Measurements from ENCODE around the gene AREL1.
"Not testable (repeated sequence)": the region's sequence is repeated elsewhere in the genome, so short reads cannot be mapped to it uniquely, and the experiment has no call there.

AREL1 gene, protein sequence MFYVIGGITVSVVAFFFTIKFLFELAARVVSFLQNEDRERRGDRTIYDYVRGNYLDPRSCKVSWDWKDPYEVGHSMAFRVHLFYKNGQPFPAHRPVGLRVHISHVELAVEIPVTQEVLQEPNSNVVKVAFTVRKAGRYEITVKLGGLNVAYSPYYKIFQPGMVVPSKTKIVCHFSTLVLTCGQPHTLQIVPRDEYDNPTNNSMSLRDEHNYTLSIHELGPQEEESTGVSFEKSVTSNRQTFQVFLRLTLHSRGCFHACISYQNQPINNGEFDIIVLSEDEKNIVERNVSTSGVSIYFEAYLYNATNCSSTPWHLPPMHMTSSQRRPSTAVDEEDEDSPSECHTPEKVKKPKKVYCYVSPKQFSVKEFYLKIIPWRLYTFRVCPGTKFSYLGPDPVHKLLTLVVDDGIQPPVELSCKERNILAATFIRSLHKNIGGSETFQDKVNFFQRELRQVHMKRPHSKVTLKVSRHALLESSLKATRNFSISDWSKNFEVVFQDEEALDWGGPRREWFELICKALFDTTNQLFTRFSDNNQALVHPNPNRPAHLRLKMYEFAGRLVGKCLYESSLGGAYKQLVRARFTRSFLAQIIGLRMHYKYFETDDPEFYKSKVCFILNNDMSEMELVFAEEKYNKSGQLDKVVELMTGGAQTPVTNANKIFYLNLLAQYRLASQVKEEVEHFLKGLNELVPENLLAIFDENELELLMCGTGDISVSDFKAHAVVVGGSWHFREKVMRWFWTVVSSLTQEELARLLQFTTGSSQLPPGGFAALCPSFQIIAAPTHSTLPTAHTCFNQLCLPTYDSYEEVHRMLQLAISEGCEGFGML
- 66.1 to 96.1 reads per million in 2 donors for total RNA-seq

DNA sequence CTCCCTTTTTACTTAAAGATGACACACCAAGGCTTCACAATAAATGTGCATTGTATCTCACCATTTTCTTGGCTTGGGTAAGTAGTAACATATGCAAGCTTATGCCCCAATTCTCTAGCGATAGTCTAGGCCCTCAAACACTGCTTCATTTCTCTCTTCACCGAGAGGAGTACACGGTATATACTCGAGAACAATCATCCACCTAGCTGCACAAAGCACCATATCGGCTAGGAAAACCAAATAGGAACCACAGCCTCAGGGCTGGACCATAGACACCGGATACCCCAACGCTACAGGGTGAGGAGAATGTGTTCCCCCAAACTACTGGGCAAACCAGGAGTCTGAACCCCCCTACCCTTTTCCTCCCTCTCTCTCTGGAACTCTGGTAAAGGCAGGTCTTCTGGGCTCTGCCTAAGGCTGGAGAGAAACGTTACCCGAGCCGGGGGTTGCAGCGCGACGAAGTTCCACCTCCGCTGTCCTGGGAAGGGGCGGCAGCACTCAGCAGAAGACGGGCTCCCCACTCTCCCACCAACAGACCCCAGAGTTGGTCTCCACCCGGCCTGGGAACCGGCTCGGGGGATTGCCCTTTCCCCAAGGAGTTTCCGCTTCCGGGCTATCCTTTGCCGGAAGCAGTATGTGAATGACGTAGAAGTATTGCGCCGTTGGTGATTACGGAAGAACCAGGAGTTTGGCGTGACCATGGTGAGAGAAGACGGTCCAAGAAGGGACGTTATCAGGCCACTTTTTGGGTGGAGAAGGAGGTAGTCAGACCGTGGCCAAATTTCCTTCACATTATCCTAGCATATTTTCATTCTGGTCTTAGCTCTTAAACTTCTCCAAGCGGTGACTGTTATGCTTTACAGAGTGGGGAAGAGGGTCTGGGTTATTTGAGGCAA is at the start of gene AREL1, which contains the start of gene FCF1:
Gene AREL1, minus strand, starts transcription at position 582 of the 896 bp plus-strand sequence. CDS start 27,465 bp downstream, outside the sequence.
Gene FCF1, plus strand, starts transcription at position 646 of the 896 bp plus-strand sequence. Its CDS starts 54 bp downstream, at position 700.
- peak; percentile 68 for DNase-seq

DNA sequence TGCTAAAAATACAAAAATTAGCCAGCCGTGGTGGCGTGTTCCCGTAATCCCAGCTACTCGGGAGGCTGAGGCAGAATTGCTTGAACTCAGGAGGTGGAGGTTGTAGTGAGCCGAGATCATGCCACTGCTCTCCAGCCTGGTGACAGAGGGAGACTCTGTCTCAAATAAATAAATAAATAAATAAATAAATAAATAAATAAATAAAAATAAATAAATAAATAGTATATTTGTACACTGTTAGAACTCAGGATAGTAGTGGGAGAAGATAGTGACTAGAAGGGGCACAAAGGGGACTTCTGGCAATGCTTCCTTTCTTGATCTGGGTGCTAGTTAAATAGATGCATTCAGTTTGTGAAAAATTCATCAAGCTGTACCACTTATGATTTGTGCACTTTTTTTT is 45.6 kb upstream of the AREL1 start:
- DNase-seq, result not testable (repeated sequence)

DNA sequence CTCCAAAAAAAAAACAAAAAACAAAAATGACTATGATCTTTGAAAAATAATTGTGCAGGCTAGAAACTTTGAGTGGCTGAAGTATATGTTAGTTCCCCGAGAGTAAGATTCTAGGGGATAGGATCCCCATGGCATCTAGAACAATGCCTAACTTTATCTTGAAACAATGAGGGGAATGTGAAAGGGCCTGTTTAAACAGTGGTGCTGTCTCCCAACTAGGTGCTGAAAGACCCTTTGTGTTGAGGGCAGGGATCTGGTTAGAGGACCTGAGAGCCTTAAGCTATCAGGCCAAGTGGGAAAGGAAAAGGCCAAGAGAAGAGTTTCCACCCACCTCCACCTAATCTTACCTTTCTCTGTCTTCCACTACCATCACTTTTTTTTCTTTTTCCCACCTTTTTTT is 43.4 kb upstream of the AREL1 start:
- no peak for DNase-seq

DNA sequence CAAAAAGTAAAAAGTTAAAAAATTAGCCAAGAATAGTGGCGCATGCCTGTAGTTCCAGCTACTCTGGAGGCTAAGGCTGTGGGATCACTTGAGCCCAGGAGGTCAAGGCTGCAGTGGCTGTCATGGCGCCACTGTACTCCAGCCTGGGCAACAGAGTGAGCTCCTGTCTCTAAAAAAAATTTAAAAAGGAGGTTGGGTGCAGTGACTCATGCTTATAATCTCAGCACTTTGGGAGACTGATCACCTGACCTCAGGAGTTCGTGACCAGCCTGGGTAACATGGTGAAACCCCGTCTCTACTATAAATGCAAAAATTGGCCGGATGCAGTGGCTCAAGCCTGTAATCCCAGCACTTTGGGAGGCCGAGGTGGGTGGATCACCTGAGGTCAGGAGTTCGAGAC is 42.0 kb upstream of the AREL1 start:
- no peak for DNase-seq

DNA sequence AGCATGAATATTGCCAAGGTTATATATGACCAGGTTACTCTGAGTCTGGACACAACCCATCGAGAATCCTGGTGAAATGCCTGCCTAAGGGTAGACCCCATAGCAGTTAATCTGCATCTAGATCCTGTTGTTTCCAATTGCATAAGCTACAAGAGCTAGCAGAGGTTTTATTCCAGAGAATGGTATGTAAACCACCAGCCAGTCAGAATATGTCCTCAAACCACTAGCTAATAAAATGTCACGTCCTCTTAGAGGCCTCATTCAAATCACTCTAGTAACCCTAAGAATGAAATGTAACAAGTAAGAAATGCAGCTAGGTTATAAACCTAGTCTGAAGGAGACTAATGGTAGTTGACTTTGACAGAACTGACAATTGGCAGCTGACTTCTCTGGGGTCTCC is 41.3 kb upstream of the AREL1 start:
- no peak for DNase-seq

DNA sequence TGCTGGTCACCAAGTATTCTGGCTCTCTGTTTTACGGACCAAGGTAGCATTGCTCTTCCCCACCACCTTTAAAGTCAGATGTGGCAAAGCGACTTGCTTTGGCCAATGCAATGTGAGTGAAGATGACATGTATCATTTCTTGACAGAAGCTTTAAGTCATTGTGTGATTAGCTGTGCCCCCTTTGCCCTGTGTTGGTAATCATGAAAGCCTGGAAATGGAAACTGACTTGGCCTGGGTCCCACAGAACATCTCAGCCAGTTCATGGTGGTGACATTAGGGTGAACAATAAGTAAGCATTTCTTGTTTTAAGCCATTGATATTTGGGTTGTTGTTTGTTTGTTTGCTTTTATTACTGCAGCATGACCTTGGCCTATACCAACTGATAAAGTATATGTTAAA is 34.4 kb upstream of the AREL1 start:
- no peak for DNase-seq

DNA sequence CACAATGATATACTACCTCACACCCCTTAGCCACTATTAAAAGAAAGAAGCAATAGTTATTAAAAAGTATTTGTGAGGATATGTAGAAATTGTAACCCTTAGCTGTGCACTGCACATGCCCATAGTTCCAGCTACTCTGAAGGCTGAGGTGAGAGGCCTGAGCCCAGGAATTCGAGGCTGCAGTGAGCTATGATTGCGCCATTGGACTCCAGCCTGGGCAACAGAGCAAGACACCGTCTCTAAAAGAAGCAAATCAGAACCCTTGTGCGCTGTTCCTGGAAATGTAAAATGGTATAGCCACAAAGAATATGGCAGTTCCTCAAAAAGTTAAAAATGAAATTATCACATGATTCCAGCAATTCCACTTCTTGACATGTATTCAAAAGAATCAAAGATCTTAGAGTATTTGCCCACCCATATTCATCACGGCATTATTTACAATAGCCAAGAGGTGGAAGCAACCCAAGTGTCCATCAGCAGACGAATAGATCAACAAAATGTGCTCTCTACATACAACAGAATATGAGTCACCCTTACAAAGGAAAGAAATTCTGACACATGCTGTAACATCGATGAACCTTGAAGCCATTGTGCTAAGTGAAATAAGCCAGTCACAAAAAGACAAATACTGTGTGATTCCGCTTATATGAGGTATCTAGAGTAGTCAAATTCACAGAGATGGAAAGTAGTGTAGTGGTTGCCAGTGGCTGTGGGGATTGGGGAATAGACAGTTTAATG is 26.6 kb upstream of the AREL1 start:
- DNase-seq, result no peak

DNA sequence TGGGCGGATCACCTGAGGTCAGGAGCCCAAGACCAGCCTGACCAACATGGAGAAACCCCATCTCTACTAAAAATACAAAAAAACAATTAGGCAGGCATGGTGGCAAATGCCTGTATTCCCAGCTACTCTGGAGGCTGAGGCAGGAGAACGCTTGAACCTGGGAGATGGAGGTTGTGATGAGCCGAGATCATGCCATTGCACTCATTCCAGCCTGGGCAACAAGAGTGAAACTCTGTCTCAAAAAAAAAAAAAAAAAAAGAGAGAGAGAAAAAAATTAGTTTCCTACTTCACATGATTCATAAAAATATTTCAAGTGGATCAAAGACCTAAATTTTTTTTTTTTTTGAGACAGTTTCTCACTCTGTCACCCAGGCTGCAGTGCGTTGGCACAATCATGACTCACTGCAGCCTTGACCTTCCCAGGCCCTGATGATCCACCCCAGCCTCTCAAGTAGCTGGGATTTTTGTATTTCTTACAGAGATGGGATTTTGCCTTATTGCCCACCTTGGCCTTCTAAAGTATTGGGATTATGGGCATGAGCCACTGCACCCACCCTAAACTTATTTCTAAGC is 25.0 kb upstream of the AREL1 start:
- DNase-seq, result no peak

DNA sequence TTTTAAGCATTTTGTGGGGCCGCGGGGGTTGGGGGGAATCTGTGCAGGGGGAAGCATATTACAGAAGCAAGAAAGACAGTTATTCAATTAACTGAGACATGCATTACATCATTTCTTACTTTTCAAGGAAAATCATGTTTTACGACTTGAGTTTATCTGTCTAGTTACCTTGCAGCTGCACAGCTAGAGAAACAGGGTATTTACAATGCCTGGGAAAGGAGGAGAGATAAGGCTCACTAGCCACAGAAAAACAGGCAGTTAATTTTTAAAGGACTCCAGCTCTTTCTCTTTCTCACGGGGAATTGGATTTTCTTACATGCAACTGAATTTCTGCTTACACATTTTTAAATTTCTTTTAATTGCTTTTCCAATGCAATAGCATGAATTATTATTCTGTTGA is 22.2 kb upstream of the AREL1 start:
- no peak for DNase-seq

DNA sequence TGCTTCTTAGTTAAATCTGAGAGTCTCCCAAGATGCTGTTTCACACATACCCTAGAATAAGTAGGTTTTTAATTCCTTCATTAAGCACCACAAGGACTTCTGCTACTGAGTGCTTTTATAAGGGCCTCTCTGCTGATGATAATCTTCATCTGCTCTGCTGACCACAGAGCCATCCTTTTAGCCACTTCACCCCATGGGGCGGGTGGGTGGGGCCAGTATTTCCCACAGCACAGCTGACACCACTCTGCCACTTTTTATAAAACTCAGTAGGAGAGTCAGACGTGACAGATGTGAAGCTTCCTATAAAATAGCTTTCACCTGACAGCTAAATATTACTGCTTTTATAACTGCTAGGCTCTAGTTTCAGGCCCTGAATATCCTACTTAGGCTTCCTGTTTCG is 20.3 kb upstream of the AREL1 start:
- DNase-seq, result no peak

DNA sequence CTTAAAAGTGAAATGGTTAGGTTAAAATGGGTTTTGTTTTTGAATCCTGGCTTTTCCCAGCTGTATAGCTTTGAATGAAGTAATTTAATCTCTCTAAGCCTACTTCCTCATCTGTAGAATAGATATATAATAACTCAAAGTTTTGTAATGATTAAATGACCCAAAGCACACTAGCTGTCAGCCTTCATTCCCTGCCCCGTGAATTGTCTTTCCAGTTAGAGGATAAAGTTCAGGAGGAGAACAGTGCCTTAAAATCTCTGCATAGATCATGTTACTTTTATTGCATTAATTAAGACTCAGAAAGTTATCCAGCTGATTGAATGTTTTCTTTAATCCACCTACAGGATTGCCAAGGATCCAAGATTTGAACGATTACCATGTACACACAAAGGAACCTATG is 19.5 kb upstream of the AREL1 start:
- DNase-seq, result no peak

DNA sequence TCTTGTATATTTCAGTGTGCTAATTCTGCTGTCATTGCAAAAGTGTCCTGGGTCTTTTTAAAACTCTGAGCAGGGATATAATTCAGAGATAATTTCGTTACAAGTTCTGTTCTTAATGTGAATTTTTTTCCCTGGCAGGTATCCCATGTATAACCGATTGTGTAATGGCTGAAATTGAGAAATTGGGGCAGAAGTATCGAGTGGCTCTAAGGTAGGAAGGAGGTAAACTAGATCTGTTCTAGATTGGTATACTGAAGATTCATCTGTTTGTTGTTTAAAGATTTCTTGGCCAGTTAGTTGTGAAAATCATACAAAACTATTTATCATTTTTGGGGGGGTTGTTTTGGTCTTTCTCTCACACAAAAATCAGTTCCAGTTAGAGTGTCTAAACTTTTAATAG is 10.3 kb upstream of the AREL1 start:
- DNase-seq, result no peak

DNA sequence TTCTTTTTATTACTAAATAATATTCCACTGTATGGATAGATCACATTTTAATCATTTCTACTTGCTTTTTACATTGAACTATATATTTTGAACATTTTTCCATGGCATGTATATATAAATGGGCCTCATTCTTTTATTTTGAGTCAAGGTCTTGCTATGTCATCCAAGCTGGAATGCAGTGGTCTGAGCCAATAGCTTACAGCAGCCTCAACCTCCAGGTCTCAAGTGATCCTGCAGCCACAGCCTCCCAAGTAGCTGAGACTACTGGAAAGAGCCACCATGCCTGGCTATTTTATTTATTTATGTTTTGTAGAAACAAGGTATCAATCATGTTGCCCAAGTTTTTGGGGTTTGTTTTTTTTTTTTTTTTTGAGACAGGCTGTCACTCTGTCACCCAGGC is 7.6 kb upstream of the AREL1 start:
- no peak for DNase-seq

DNA sequence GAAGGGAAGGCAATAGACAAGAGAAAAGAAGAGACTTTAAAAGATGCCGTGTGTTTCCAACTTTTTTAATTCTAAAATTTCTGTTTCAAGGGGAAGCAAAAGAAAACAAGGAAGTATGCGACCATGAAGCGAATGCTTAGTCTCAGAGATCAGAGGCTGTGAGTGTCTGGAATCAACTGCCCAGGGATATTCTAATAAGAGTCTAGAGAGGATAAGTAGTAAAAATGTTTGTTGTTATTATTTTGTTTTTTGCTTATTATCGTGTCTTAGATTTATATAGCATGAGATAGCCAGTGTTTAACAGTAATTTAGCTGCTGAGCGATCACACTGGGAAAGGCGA is 485 bp upstream of the AREL1 start:
- no peak for DNase-seq

DNA sequence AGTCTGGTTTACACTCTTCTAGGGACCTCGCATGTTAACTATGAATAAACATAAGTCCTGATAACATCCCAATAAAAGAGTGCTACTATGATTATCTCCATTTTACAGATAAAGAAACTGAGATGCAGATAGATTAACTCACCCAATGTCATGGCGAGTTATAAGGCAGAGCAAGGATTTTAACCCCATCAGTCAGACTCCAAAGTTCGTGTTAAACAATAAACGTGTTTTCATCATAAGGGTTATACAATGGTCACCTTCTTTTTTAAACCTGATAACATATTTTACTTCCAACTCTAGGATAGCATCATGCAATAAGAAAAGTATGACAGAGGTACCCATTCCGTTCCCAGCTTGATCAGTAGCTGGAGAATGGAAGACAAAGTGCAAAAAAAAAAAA is 1.2 kb downstream of the AREL1 start:
- no peak for DNase-seq

DNA sequence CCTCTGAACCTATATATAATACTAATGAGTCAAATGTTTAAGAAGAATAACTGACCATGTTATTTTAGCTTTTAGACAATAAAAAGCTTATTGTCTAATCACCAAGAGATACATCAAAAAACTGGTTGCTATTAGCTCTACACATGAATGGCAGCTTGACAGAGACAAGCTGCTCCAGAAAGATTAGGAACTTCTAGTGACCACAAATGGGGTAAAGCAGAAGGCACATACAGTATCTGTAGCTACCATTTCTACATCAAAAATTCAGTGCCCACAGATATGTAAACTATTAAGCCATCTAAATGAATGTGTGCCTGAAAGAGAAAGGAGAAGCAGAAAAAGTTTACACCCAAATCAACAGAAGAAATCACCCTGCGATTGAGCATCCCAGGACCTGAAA is 2.4 kb downstream of the AREL1 start:
- DNase-seq, result no peak

DNA sequence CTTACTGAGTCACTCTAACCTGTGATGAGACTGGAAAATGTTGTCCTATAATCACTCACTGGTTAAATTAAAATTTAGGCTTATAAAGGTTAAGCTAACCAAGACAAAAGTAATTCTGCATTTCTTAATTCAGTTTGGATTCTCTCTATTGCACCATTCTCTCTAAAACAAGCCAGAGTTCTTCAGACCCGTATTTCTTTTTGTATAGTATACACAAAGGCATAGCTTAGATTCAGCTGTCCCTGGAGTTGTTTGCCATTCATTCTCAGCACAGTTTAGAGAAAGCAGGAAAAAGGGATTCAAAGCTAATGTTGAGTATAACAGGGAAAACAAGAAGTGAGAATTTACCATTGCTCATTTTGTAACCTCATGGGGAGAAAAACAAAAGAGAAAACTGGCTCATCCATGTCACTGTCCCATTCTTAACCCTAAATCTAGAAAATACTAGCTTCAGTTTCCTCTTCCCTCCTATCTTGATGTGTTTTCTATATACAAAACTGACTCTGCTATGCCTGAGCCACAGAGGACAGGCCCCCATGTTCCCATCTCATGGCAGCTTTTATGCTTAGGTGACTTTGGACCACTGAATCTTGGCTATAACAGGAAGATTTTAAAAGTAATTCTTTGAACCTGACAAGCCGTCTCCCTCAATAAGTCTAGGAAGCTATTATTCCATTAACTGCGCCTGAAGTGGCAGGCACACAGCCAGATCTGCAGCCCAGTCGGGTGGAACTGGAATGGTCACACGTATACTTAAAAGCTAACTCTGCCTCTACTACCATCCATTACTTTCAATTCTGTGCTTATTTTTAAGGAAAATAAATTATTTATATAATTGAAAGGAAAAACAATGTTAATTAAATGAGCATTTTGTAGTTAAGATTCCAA is 7.0 kb downstream of the AREL1 start:
- no peak for DNase-seq

DNA sequence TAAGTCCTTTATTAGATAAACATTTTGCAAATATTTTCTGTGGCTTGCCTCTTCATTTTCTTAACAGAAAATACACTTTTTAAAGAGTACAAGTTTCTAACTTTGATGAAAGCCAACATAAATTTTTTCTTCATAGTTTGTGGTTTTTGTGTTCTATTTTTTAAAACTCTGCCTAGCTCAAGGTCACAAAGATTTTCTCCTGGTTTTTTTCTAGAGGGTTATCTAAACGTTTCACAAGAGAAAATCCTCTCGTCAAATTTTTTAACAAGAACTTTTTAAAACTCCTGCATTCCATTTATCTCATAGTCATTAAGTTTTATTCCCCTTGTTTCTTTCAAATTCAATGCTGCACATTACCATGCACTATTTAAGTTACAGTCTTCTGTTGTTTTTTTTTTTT is 8.2 kb downstream of the AREL1 start:
- DNase-seq, result no peak

DNA sequence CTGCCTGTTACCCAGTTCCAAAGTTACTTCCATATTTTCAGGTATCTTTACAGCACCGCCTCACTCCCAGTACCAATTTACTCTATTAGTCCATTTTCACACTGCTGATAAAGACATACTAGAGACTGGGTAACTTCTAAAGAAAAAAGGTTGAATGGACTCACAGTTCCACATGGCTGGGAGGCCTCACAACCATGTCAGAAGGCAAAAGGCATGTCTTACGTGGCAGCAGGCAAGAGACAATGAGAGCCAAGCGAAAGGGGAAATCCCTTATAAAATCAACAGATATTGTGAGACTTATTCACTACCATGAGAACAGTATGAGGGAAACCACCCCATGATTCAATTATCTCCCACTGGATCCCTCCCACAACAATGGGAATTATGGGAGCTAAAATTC is 9.8 kb downstream of the AREL1 start:
- DNase-seq, result no peak

DNA sequence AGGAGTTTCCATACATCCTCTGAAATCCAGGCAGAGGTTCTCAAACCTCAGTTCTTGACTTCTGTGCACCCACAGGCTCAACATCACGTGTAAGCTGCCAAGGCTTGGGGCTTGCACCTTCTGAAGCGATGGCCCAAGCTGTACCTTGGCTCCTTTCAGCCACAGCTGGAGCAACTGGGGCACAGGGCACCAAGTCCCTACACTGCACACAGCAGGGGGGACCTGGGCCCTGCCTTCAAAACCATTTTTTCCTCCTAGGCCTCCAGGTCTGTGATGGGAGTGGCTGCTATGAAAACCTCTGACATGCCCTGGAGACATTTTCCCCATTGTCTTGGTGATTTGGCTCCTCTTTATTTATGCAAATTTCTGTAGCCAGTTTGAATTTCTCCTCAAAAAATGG is 10.6 kb downstream of the AREL1 start:
- DNase-seq, result no peak

DNA sequence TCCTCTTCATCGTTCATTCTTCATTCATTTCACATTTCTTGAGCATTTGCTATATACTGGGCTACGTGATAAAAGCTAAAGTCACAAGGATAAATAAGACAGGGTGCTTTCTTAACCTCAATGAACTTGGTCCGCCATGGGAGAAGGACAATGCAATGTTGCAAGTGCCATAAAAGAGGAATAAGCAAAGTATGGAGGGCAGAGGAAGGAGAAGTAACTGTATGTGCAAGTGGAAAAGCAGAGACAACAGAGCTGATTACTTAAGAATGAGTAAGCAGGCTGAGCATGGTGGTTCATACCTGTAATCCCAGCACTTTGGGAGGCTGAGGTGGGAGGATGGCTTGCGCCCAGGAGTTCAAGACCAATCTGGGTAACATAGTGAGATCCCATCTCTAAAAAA is 14.4 kb downstream of the AREL1 start:
- DNase-seq, result no peak

Measured in T-helper 9 cell (primary cell).